HEK293 (cell line): Measurements from ENCODE around the gene SUN5.

Experiments
- CTCF ChIA-PET: fragments of 350-600 bp; formaldehyde crosslinking; extraction: SDS; loops from one replicate; lab custom pipeline; 2021; ENCODE audit warnings: antibody characterized with exemption; lab: Yijun Ruan, JAX
- POLR2A ChIA-PET: fragments of 300-600 bp; formaldehyde crosslinking; extraction: SDS; loops from one replicate; lab custom pipeline; 2020; ENCODE audit warnings: antibody characterized with exemption, inconsistent platforms; lab: Yijun Ruan, JAX
- H3K27ac ChIP-seq: fragments of 200-500 bp; sonication (Bioruptor generic); 2 replicates; pipeline ENCODE4 v1.5.1; 2014; ENCODE audit warnings: low read depth, low read length, control low read depth, inconsistent platforms; ENCODE audit errors: extremely low read depth
- H3K36me3 ChIP-seq, 2 experiments: fragments of 200-500 bp in 1 of 2; sonication (Bioruptor generic) in 1 of 2; 1 replicate in 1 of 2; 2 replicates in 1 of 2; pipeline ENCODE4 v1.5.1; 2014 to 2017; ENCODE audit warnings: inconsistent platforms in 2 of 2, low read length in 2 of 2; ENCODE audit not compliant: control insufficient read depth in 2 of 2, insufficient read depth in 1 of 2
- H3K4me1 ChIP-seq: fragments of 200-500 bp; sonication (Bioruptor generic); 2 replicates; pipeline ENCODE4 v1.5.1; 2014; ENCODE audit warnings: mild to moderate bottlenecking, low read length, inconsistent platforms; ENCODE audit not compliant: control insufficient read depth, insufficient read depth
- H3K4me3 ChIP-seq: 2 replicates; pipeline ENCODE4 v1.5.1; 2011; ENCODE audit warnings: low read depth, mild to moderate bottlenecking, control low read depth, low read length, moderate library complexity
- H3K9me3 ChIP-seq: fragments of 200-500 bp; sonication (Bioruptor generic); 2 replicates; pipeline ENCODE4 v1.5.1; 2014; ENCODE audit warnings: low read depth, low read length, inconsistent platforms; ENCODE audit not compliant: control insufficient read depth, insufficient read depth
- GLIS2 ChIP-seq: fragments of 450-650 bp; formaldehyde crosslinking; IDR thresholded peaks from 2 replicates; pipeline ENCODE4 v1.5.1; 2016; ENCODE audit warnings: missing biosample characterization, missing genetic modification characterization
- HIC1 ChIP-seq: fragments of 450-650 bp; formaldehyde crosslinking; IDR thresholded peaks from 2 replicates; pipeline ENCODE4 v1.5.1; 2016; ENCODE audit warnings: missing biosample characterization, missing genetic modification characterization
- KLF9 ChIP-seq: fragments of 450-650 bp; formaldehyde crosslinking; IDR thresholded peaks from 2 replicates; pipeline ENCODE4 v1.5.1; 2016; ENCODE audit warnings: missing biosample characterization, missing genetic modification characterization, low read depth
- MEIS1 ChIP-seq: sonication (generic); formaldehyde crosslinking; IDR thresholded peaks from 2 replicates; pipeline ENCODE4 v1.8.1; 2022; ENCODE audit warnings: missing genetic modification reagents, mild to moderate bottlenecking, borderline replicate concordance
- MYNN ChIP-seq: fragments of 450-650 bp; formaldehyde crosslinking; IDR thresholded peaks from 2 replicates; pipeline ENCODE4 v1.5.1; 2016; ENCODE audit warnings: missing biosample characterization, missing genetic modification characterization, borderline replicate concordance
- MZF1 ChIP-seq: fragments of 450-650 bp; formaldehyde crosslinking; IDR thresholded peaks from 2 replicates; pipeline ENCODE4 v1.5.1; 2017; ENCODE audit warnings: missing biosample characterization, missing genetic modification characterization, borderline replicate concordance
- PRDM10 ChIP-seq: fragments of 450-650 bp; formaldehyde crosslinking; IDR thresholded peaks from 2 replicates; pipeline ENCODE4 v1.5.1; 2016; ENCODE audit warnings: missing biosample characterization, missing genetic modification characterization
- ZIC2 ChIP-seq: fragments of 450-650 bp; formaldehyde crosslinking; IDR thresholded peaks from 2 replicates; pipeline ENCODE4 v1.5.1; 2016; ENCODE audit warnings: missing biosample characterization, missing genetic modification characterization
- ZNF114 ChIP-seq: fragments of 450-650 bp; formaldehyde crosslinking; IDR thresholded peaks from 2 replicates; pipeline ENCODE4 v1.5.0; 2017; ENCODE audit warnings: missing biosample characterization, missing genetic modification characterization
- ZNF148 ChIP-seq: fragments of 450-650 bp; formaldehyde crosslinking; IDR thresholded peaks from 2 replicates; pipeline ENCODE4 v1.5.0; 2017; ENCODE audit warnings: missing biosample characterization, missing genetic modification characterization, borderline replicate concordance
- ZNF2 ChIP-seq: fragments of 450-650 bp; formaldehyde crosslinking; IDR thresholded peaks from 2 replicates; pipeline ENCODE4 v1.5.1; 2016; ENCODE audit warnings: missing biosample characterization, missing genetic modification characterization
- ZNF391 ChIP-seq: fragments of 450-650 bp; formaldehyde crosslinking; IDR thresholded peaks from 2 replicates; pipeline ENCODE4 v1.5.1; 2016; ENCODE audit warnings: low read depth, missing biosample characterization, missing genetic modification characterization, borderline replicate concordance
- ZNF501 ChIP-seq: fragments of 450-650 bp; formaldehyde crosslinking; IDR thresholded peaks from 2 replicates; pipeline ENCODE4 v1.5.1; 2016; ENCODE audit warnings: missing biosample characterization, missing genetic modification characterization
- ZNF529 ChIP-seq: fragments of 450-650 bp; formaldehyde crosslinking; IDR thresholded peaks from 2 replicates; pipeline ENCODE4 v1.5.1; 2017; ENCODE audit warnings: missing genetic modification characterization, missing biosample characterization; ENCODE audit not compliant: insufficient replicate concordance
- ZNF571 ChIP-seq: fragments of 450-650 bp; formaldehyde crosslinking; IDR thresholded peaks from 2 replicates; pipeline ENCODE4 v1.5.0; 2017; ENCODE audit warnings: missing biosample characterization, missing genetic modification characterization
- ZNF624 ChIP-seq: fragments of 450-650 bp; formaldehyde crosslinking; IDR thresholded peaks from 2 replicates; pipeline ENCODE4 v1.5.1; 2017; ENCODE audit warnings: missing biosample characterization, missing genetic modification characterization
- ZNF670 ChIP-seq: fragments of 450-650 bp; formaldehyde crosslinking; IDR thresholded peaks from 2 replicates; pipeline ENCODE4 v1.5.1; 2016; ENCODE audit warnings: missing biosample characterization, missing genetic modification characterization, low read depth
- ZNF747 ChIP-seq: fragments of 450-650 bp; formaldehyde crosslinking; IDR thresholded peaks from 2 replicates; pipeline ENCODE4 v1.5.1; 2016; ENCODE audit warnings: missing biosample characterization, missing genetic modification characterization
- ZNF776 ChIP-seq: fragments of 450-650 bp; formaldehyde crosslinking; IDR thresholded peaks from 2 replicates; pipeline ENCODE4 v1.5.0; 2017; ENCODE audit warnings: missing biosample characterization, missing genetic modification characterization, borderline replicate concordance

SUN5 gene

GRCh38 chr20:32990426-32990825, 13.8 kb downstream of the SUN5 start (continued):
- TF ChIP-seq ZNF670 (tag by site-specific recombination) (no peak), PRDM10 (tag by site-specific recombination) (no peak), ZNF747 (tag by site-specific recombination) (no peak), MEIS1 (CRISPR knock-in tag) (no peak), HIC1 (no peak), GLIS2 (no peak), ZNF571 (tag by site-specific recombination) (no peak), ZNF391 (tag by site-specific recombination) (no peak), MZF1 (tag by site-specific recombination) (no peak)

- Histone ChIP-seq H3K27ac (no peak overlapping the region), H3K36me3 (no peaks in the 10 kb centered on the region), H3K4me3 (no peak overlapping the region), H3K4me1 (no peaks in the 10 kb centered on the region), H3K9me3 (no peaks in the 10 kb centered on the region)
- no peak for TF ChIP-seq ZIC2 (tag by site-specific recombination)
- TF ChIP-seq ZNF624 (tag by site-specific recombination), result no peak
- TF ChIP-seq ZNF114 (tag by site-specific recombination), result no peak
- TF ChIP-seq KLF9 (tag by site-specific recombination), result no peak
- TF ChIP-seq ZNF776, result no peak
- TF ChIP-seq ZNF148, result no peak
- no peak for TF ChIP-seq ZNF2 (tag by site-specific recombination)
- no peak for TF ChIP-seq ZNF529 (tag by site-specific recombination)
- no peak for TF ChIP-seq ZNF501 (tag by site-specific recombination)
- TF ChIP-seq MYNN (tag by site-specific recombination), result no peak
- POLR2A ChIA-PET, result no interaction called here
- CTCF ChIA-PET, result no interaction called here
Measured at GRCh38 chr20:32989507-32990283, 14.5 kb downstream of the SUN5 start.
